ENCODE results near the gene C1QTNF9B. TPM values are rescaled to one million over a fixed set of nuclear protein-coding genes. Genes with fewer than 3 reads are reported as not detected.

Gene C1QTNF9B
- total RNA-seq, 2 donors from 2014 or later = not detected

DNA sequence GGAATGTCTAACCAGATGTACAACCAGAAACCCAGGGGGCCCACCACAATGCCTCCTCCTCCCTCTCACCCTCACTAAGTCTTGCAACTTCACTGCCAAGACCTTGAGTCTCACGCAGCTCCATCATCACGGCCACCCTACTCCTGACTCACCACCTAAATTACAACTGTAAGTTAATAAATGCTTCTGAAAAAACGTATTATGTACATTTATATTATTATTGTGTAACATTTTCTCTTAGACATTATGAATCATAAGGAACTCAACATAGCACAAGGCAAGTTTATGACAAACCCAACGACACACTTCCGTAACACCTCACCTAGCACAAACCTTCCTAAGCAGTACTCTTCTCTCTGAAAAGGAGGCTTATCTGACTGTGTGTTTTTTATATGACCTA lies 28.8 kb downstream of the C1QTNF9B start:
- no peak overlapping the region for H3K9ac ChIP-seq (ENCODE audit: extremely low read depth, low read length, poor library complexity, severe bottlenecking)
- H3K36me3 Mint-ChIP-seq (ENCODE audit: low read depth) = no peaks in the 10 kb centered on the region
- H3K27ac Mint-ChIP-seq = no peak overlapping the region
- no peaks in the 10 kb centered on the region for H3K9me3 ChIP-seq (ENCODE audit: control insufficient read depth, low read length)
- H3K27me3 ChIP-seq (ENCODE audit: control insufficient read depth, insufficient read depth, low read length, poor library complexity, severe bottlenecking) = no peaks in the 10 kb centered on the region
- WGBS, 2 experiments (ENCODE audit: insufficient coverage in 1 of 2, insufficient read length in 1 of 2) = 86 to 100% methylated on average over 1 to 4 of the region's 5 CpGs
- peaks cover 2% of the 10 kb centered on the region for H3K4me1 ChIP-seq (ENCODE audit: control insufficient read depth, insufficient read depth, low read length)
- TF ChIP-seq, protein P1, sequence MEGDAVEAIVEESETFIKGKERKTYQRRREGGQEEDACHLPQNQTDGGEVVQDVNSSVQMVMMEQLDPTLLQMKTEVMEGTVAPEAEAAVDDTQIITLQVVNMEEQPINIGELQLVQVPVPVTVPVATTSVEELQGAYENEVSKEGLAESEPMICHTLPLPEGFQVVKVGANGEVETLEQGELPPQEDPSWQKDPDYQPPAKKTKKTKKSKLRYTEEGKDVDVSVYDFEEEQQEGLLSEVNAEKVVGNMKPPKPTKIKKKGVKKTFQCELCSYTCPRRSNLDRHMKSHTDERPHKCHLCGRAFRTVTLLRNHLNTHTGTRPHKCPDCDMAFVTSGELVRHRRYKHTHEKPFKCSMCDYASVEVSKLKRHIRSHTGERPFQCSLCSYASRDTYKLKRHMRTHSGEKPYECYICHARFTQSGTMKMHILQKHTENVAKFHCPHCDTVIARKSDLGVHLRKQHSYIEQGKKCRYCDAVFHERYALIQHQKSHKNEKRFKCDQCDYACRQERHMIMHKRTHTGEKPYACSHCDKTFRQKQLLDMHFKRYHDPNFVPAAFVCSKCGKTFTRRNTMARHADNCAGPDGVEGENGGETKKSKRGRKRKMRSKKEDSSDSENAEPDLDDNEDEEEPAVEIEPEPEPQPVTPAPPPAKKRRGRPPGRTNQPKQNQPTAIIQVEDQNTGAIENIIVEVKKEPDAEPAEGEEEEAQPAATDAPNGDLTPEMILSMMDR (conservative IDR thresholded peaks at IDR 0.05) = no peak
- H3K4me3 Mint-ChIP-seq = no peak overlapping the region
- H3K36me3 ChIP-seq (ENCODE audit: control insufficient read depth, insufficient read depth, low read length) = peaks cover 4% of the 10 kb centered on the region
- no peaks in the 10 kb centered on the region for H3K4me1 Mint-ChIP-seq
- no peak for DNase-seq
- H3K9me3 Mint-ChIP-seq = no peaks in the 10 kb centered on the region
- no peaks in the 10 kb centered on the region for H3K27me3 Mint-ChIP-seq (ENCODE audit: insufficient read depth)
- no peak overlapping the region for H3K27ac ChIP-seq (ENCODE audit: low read depth, low read length)
- no peak overlapping the region for H3K4me3 ChIP-seq (ENCODE audit: low read length)

- TF ChIP-seq, protein P1 (conservative IDR thresholded peaks at IDR 0.05) = no peak
- H3K9me3 Mint-ChIP-seq = no peaks in the 10 kb centered on the region
- peaks cover 2% of the 10 kb centered on the region for H3K4me1 ChIP-seq (ENCODE audit: control insufficient read depth, insufficient read depth, low read length)
- H3K27me3 Mint-ChIP-seq (ENCODE audit: insufficient read depth) = no peaks in the 10 kb centered on the region
- no peaks in the 10 kb centered on the region for H3K4me1 Mint-ChIP-seq
- H3K4me3 ChIP-seq (ENCODE audit: low read length) = no peak overlapping the region
- peaks cover 4% of the 10 kb centered on the region for H3K36me3 ChIP-seq (ENCODE audit: control insufficient read depth, insufficient read depth, low read length)
- no peak overlapping the region for H3K9ac ChIP-seq (ENCODE audit: extremely low read depth, low read length, poor library complexity, severe bottlenecking)
- H3K27ac ChIP-seq (ENCODE audit: low read depth, low read length) = no peak overlapping the region
- no peak overlapping the region for H3K4me3 Mint-ChIP-seq
- H3K27me3 ChIP-seq (ENCODE audit: control insufficient read depth, insufficient read depth, low read length, poor library complexity, severe bottlenecking) = no peaks in the 10 kb centered on the region
- peak; percentile 68 for DNase-seq
- no peaks in the 10 kb centered on the region for H3K9me3 ChIP-seq (ENCODE audit: control insufficient read depth, low read length)
- H3K36me3 Mint-ChIP-seq (ENCODE audit: low read depth) = no peaks in the 10 kb centered on the region
- H3K27ac Mint-ChIP-seq = no peak overlapping the region
- WGBS, 2 experiments (ENCODE audit: insufficient coverage in 1 of 2, insufficient read length in 1 of 2) = 64 to 71% methylated on average over 8 of the region's 8 CpGs
These were observed 30.2 kb downstream of the C1QTNF9B start for GRCh38 chr13:23867027-23867491.

DNA sequence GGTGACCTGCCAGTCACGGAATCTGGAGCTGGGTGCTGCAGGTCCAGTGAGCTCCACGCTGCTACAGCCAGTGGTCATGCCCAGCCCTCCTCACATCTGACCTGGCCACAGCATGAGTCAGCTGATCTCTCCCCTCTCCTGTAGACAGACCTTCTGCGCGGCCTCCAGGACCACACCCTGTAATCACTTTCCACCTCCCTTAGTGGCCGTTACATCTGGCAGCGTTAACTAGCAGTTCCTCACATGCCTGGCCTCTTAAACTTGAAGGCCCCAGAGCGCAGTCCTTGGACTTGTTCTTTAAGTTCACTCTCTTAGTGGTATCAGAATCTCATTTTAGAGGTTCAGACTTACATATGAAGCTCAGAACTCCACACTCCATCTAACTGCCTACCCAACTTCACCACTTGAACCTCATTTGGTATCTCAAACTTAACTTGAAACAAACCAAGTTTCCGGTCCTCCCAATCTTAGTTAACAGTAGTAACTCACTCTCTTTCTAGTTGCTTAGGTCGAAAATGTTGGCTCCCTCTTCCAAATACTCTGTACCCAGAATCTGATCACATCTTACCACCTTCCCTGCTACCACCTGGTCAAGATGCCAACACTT lies 30.8 kb downstream of the C1QTNF9B start:
- H3K27ac Mint-ChIP-seq = no peak overlapping the region
- TF ChIP-seq, protein P1 (conservative IDR thresholded peaks at IDR 0.05) = no peak
- H3K4me1 Mint-ChIP-seq = no peaks in the 10 kb centered on the region
- H3K27me3 ChIP-seq (ENCODE audit: control insufficient read depth, insufficient read depth, low read length, poor library complexity, severe bottlenecking) = no peaks in the 10 kb centered on the region
- H3K4me3 Mint-ChIP-seq = no peak overlapping the region
- no peaks in the 10 kb centered on the region for H3K9me3 Mint-ChIP-seq
- 92 to 94% methylated on average over 9 of the region's 9 CpGs for WGBS, 2 experiments (ENCODE audit: insufficient coverage in 1 of 2, insufficient read length in 1 of 2)
- no peak for DNase-seq
- H3K27me3 Mint-ChIP-seq (ENCODE audit: insufficient read depth) = no peaks in the 10 kb centered on the region
- H3K27ac ChIP-seq (ENCODE audit: low read depth, low read length) = no peak overlapping the region
- H3K36me3 Mint-ChIP-seq (ENCODE audit: low read depth) = peaks cover 2% of the 10 kb centered on the region
- H3K9ac ChIP-seq (ENCODE audit: extremely low read depth, low read length, poor library complexity, severe bottlenecking) = no peak overlapping the region
- H3K36me3 ChIP-seq (ENCODE audit: control insufficient read depth, insufficient read depth, low read length) = peaks cover 10% of the 10 kb centered on the region
- no peak overlapping the region for H3K4me3 ChIP-seq (ENCODE audit: low read length)
- no peaks in the 10 kb centered on the region for H3K9me3 ChIP-seq (ENCODE audit: control insufficient read depth, low read length)
- H3K4me1 ChIP-seq (ENCODE audit: control insufficient read depth, insufficient read depth, low read length) = peaks cover 2% of the 10 kb centered on the region

All from endodermal cell (in vitro differentiated cells).